Psoas muscle (tissue), 8 donors: Measurements from ENCODE around the gene ROBO2. TPM values are rescaled to one million over a fixed set of nuclear protein-coding genes. Genes with fewer than 3 reads are reported as not detected.

Experiments used
- ATAC-seq, 4 donors: fragments of 200-7000 bp; cut with Tn5 transposase; one replicate each; pipeline ENCODE4 v1.9.1; 2020; ENCODE audit warnings: moderate library complexity in 3 of 4, mild to moderate bottlenecking in 2 of 4
- DNase-seq, 2 donors: peaks; one replicate each; pipeline ENCODE4 v3.0.0-alpha.2; 2020
- H3K27ac ChIP-seq: fragments of 200-600 bp; one replicate; pipeline ENCODE4 v1.8.0; 2022
- H3K27me3 ChIP-seq, 3 donors: fragments of 200-600 bp in 1 of 3; one replicate each; pipeline versions ENCODE4 v1.6.1 to v1.8.0; 2013 to 2022; ENCODE audit warnings: low read length in 2 of 3, mild to moderate bottlenecking in 2 of 3, moderate library complexity in 1 of 3; ENCODE audit not compliant: insufficient read depth in 3 of 3
- H3K36me3 ChIP-seq, 2 donors: fragments of 200-600 bp in 1 of 2; one replicate each; pipeline versions ENCODE4 v1.6.1 to v1.8.0; 2013 to 2022; ENCODE audit warnings: low read depth in 1 of 2, mild to moderate bottlenecking in 1 of 2, moderate library complexity in 1 of 2; ENCODE audit not compliant: insufficient read depth in 1 of 2
- H3K4me1 ChIP-seq: fragments of 200-600 bp; one replicate; pipeline ENCODE4 v1.8.0; 2022
- H3K4me3 ChIP-seq: fragments of 200-600 bp; one replicate; pipeline ENCODE4 v1.8.0; 2022; ENCODE audit warnings: mild to moderate bottlenecking
- H3K9me3 ChIP-seq: fragments of 200-600 bp; one replicate; pipeline ENCODE4 v1.8.0; 2022
- CTCF ChIP-seq: fragments of 200-600 bp; IDR thresholded peaks from one replicate; pipeline ENCODE4 v1.8.0; 2022; ENCODE audit warnings: antibody characterized with exemption
- WGBS, 3 donors: extraction: QIAGEN DNeasy Blood & Tissue Kit; methylation state at CpG; one replicate each; pipeline versions ENCODE4 v1.1.6 to v1.1.7; 2013; 5-methylcytosine and 5-hydroxymethylcytosine counted together
- intact Hi-C, 2 donors: fragments of 100-400 bp; cut with DNase I; formaldehyde crosslinking; loops; one replicate each; pipeline versions ENCODE4 v1.11.0 to v1.14.2; 2022
- polyA plus RNA-seq, 3 donors: library from polyadenylated mRNA; stranded (reverse); fragments of 200-250 nt; gene quantifications; one replicate each; pipeline ENCODE4 v1.2.3, GENCODE V29; 2013
- total RNA-seq, 4 donors: library from RNA; stranded (reverse); fragmentation: NEBNext Ultra II Directional in 2 of 4; extraction: Animal tissue kit (Norgen Biotek cat#: 25700) in 2 of 4; gene quantifications; one replicate each; pipeline versions ENCODE4 v1.2.1 to v1.2.4, GENCODE V29; 2021 to 2023
- donor health status: healthy with polysubstance abuse.
- donor health status: DM: no; HTN: no; CAD: no; lungs with moderate emphysema.
- donor health status: Bipolar disorder and iron deficiency.
- donor health status: healthy.
- donor health status: DM: yes; HTN: yes; CAD: no.
- donor health status: DM: no; HTN: no; CAD: no.
- donor health status: DM: no; HTN: no; CAD: no.
- donor health status: DM: yes; HTN: yes; CAD: no.

The ROBO2 gene
- total and polyA plus RNA-seq, 7 donors, result 0.03 to 0.39 (median 0.09) TPM; not detected in 1

GRCh38 chr3:77319711-77320110 lies 279.8 kb downstream of the ROBO2 start:
- Histone ChIP-seq H3K4me1 (no peaks in the 10 kb centered on the region), H3K27ac (no peak overlapping the region), H3K4me3 (no peak overlapping the region), H3K27me3 (no peaks in the 10 kb centered on the region), H3K9me3 (no peaks in the 10 kb centered on the region), H3K36me3 (no peaks in the 10 kb centered on the region)
- ATAC-seq (no peak), DNase-seq (no peak)
- intact Hi-C loops, result loop anchor here in 1 of 2 donors (10.0 kb wide), 1 partner anchor 285 kb away; no protein-coding TSS in a partner anchor
- 35 to 43% (median 38%) methylated on average over 2 of the region's 2 CpGs for WGBS, 3 donors
- no peak for TF ChIP-seq CTCF

- WGBS, 3 donors, result 16 to 22% (median 19%) methylated on average over 3 of the region's 3 CpGs
- DNase-seq, result no peak
- TF ChIP-seq CTCF, result peak; percentile 65
- no peaks in the 10 kb centered on the region for H3K4me1 ChIP-seq
- no peaks in the 10 kb centered on the region for H3K27me3 ChIP-seq
- intact Hi-C loops, result loop anchor here in 1 of 2 donors (10.0 kb wide), 1 partner anchor 286 kb away; no protein-coding TSS in a partner anchor
- no peak overlapping the region for H3K4me3 ChIP-seq
- H3K36me3 ChIP-seq, result no peaks in the 10 kb centered on the region
- ATAC-seq, result no peak
- H3K9me3 ChIP-seq, result no peaks in the 10 kb centered on the region
- no peak overlapping the region for H3K27ac ChIP-seq
These were observed 280.6 kb downstream of the ROBO2 start for GRCh38 chr3:77320514-77320913.

- H3K4me3 ChIP-seq, result no peak overlapping the region
- H3K27ac ChIP-seq, result no peak overlapping the region
- no peak for ATAC-seq
- intact Hi-C loops, result loop anchor here in 1 of 2 donors (10.0 kb wide), 1 partner anchor 287 kb away; no protein-coding TSS in a partner anchor
- H3K9me3 ChIP-seq, result no peaks in the 10 kb centered on the region
- TF ChIP-seq CTCF, result no peak
- WGBS, 3 donors, result 46 to 62% (median 51%) methylated on average over 6 of the region's 6 CpGs
- no peak for DNase-seq
- no peaks in the 10 kb centered on the region for H3K27me3 ChIP-seq
- H3K36me3 ChIP-seq, result no peaks in the 10 kb centered on the region
- no peaks in the 10 kb centered on the region for H3K4me1 ChIP-seq
These were observed 281.7 kb downstream of the ROBO2 start for GRCh38 chr3:77321646-77322045.

- Histone ChIP-seq H3K27me3 (no peaks in the 10 kb centered on the region), H3K4me3 (no peak overlapping the region), H3K27ac (no peak overlapping the region), H3K36me3 (no peaks in the 10 kb centered on the region), H3K4me1 (no peaks in the 10 kb centered on the region), H3K9me3 (no peaks in the 10 kb centered on the region)
- no peak for TF ChIP-seq CTCF
- ATAC-seq, result no peak
- intact Hi-C loops, result loop anchor here in 1 of 2 donors (10.0 kb wide), 1 partner anchor 289 kb away; no protein-coding TSS in a partner anchor
- DNase-seq, result no peak
These were observed 283.7 kb downstream of the ROBO2 start for GRCh38 chr3:77323626-77324025.

- Histone ChIP-seq H3K9me3 (no peaks in the 10 kb centered on the region), H3K36me3 (no peaks in the 10 kb centered on the region), H3K27ac (no peak overlapping the region), H3K4me1 (no peaks in the 10 kb centered on the region), H3K27me3 (no peaks in the 10 kb centered on the region), H3K4me3 (no peak overlapping the region)
- TF ChIP-seq CTCF, result no peak
- intact Hi-C loops, result loop anchor here in 1 of 2 donors (10.0 kb wide), 1 partner anchor 289 kb away; no protein-coding TSS in a partner anchor
- no peak for DNase-seq
- no peak for ATAC-seq
- 65 to 88% (median 87%) methylated on average over 3 of the region's 3 CpGs for WGBS, 3 donors
These were observed 284.2 kb downstream of the ROBO2 start for GRCh38 chr3:77324105-77324504.
